Activated CD8-positive, alpha-beta memory T cell treated with anti-CD3 and anti-CD28 coated beads, Interleukin-2, amount 50 U/mL, for 24 hours (primary cell): ENCODE measurements around the gene ADIRF.

ENCODE experiments used
- DNase-seq: peaks from one replicate; pipeline ENCODE4 v3.0.0-alpha.2; 2020; ENCODE audit errors: extremely low read depth

Gene ADIRF

GRCh38 chr10:86960003-86960862 lies 8.0 kb upstream of the ADIRF start:
- no peak for DNase-seq

GRCh38 chr10:86960863-86961434 lies 7.3 kb upstream of the ADIRF start:
- no peak for DNase-seq

GRCh38 chr10:86961481-86962091 lies 6.7 kb upstream of the ADIRF start:
- no peak for DNase-seq

GRCh38 chr10:86962136-86962980 lies 5.9 kb upstream of the ADIRF start:
- no peak for DNase-seq

GRCh38 chr10:86962981-86963310 lies 5.3 kb upstream of the ADIRF start:
- no peak for DNase-seq

GRCh38 chr10:86963341-86963919 lies 4.9 kb upstream of the ADIRF start:
- no peak for DNase-seq

GRCh38 chr10:86964061-86964846 lies 4.0 kb upstream of the ADIRF start:
- no peak for DNase-seq

GRCh38 chr10:86964847-86965190 lies 3.5 kb upstream of the ADIRF start:
- DNase-seq = no peak

GRCh38 chr10:86965986-86966654 lies 2.2 kb upstream of the ADIRF start:
- no peak for DNase-seq

GRCh38 chr10:86967481-86967941 lies 771 bp upstream of the ADIRF start:
- no peak for DNase-seq

GRCh38 chr10:86968994-86969355 lies 693 bp downstream of the ADIRF start:
- DNase-seq = no peak

- no peak for DNase-seq
Observed at GRCh38 chr10:86969421-86970041, 1.2 kb downstream of the ADIRF start.

GRCh38 chr10:86970162-86970981 lies 2.1 kb downstream of the ADIRF start:
- no peak for DNase-seq

- no peak for DNase-seq
Observed at GRCh38 chr10:86970982-86971231, 2.6 kb downstream of the ADIRF start.

GRCh38 chr10:86971232-86971991 lies 3.1 kb downstream of the ADIRF start:
- peak; percentile 56 for DNase-seq

- no peak for DNase-seq
Observed at GRCh38 chr10:86972613-86973380, 4.5 kb downstream of the ADIRF start.

- DNase-seq = no peak
Observed at GRCh38 chr10:86974484-86974883, 6.2 kb downstream of the ADIRF start.
